Coronary artery (tissue), 2 donors: ENCODE measurements around the gene ACOT13.
"Not testable (repeated sequence)": the region's sequence is repeated elsewhere in the genome, so short reads cannot be mapped to it uniquely, and the experiment has no call there.

ENCODE experiments used
- DNase-seq: peaks from one replicate; pipeline ENCODE4 v3.0.0-alpha.2; 2017; ENCODE audit warnings: low spot score
- H3K27ac ChIP-seq, 2 donors: fragments of 200-600 bp; sonication (generic); one replicate each; pipeline ENCODE4 v1.5.1; 2016 to 2019
- H3K4me3 ChIP-seq: fragments of 200-600 bp; sonication (generic); 2 replicates; pipeline ENCODE4 v1.5.1; 2016; ENCODE audit warnings: mild to moderate bottlenecking, moderate library complexity
- TF ChIP-seq, protein P1 (sequence below): fragments of 200-600 bp; sonication (generic); IDR thresholded peaks from one replicate; pipeline ENCODE4 v1.5.1; 2019; ENCODE audit warnings: antibody characterized with exemption

The ACOT13 gene

DNA sequence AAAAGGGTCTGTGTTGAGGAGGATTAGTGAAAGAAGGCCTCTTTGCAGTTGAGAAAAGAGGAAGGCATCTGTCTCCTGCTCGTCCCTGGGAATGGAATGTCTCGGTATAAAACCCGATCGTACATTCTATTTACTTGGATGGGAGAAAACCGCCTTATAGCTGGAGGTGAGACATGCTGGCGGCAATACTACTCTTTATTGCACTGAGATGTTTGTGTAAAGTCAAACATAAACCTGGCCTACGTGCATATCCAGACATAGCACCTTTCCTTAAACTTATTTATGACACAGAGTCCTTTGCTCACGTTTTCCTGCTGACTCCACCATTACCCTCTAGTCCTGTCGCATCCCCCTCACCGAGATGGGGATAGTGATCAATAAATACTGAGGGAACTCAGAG lies 4.6 kb upstream of the ACOT13 start:
- no peak for DNase-seq
- H3K4me3 ChIP-seq: no peak overlapping the region
- no peak overlapping the region for H3K27ac ChIP-seq
- TF ChIP-seq, protein P1, sequence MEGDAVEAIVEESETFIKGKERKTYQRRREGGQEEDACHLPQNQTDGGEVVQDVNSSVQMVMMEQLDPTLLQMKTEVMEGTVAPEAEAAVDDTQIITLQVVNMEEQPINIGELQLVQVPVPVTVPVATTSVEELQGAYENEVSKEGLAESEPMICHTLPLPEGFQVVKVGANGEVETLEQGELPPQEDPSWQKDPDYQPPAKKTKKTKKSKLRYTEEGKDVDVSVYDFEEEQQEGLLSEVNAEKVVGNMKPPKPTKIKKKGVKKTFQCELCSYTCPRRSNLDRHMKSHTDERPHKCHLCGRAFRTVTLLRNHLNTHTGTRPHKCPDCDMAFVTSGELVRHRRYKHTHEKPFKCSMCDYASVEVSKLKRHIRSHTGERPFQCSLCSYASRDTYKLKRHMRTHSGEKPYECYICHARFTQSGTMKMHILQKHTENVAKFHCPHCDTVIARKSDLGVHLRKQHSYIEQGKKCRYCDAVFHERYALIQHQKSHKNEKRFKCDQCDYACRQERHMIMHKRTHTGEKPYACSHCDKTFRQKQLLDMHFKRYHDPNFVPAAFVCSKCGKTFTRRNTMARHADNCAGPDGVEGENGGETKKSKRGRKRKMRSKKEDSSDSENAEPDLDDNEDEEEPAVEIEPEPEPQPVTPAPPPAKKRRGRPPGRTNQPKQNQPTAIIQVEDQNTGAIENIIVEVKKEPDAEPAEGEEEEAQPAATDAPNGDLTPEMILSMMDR: no peak

DNA sequence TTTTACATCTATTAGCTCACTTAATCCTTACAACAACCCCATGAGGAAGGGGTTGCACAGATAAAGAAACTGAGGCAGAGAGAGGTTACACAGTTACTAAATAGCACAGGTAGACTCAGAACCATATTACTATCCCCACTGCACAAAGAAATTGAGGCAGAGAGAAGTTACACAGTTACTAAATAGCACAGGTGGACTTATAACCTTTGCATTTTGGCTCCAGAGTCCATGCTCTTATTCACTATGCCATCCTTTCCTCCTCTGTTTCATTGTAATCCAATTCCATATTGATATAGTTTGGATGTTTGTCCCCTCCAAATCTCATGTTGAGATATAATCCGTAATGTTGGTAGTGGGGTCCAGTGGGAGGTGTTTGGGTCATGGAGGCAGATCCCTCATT lies 3.7 kb upstream of the ACOT13 start:
- no peak overlapping the region for H3K27ac ChIP-seq
- no peak for DNase-seq
- no peak overlapping the region for H3K4me3 ChIP-seq
- TF ChIP-seq, protein P1: no peak

DNA sequence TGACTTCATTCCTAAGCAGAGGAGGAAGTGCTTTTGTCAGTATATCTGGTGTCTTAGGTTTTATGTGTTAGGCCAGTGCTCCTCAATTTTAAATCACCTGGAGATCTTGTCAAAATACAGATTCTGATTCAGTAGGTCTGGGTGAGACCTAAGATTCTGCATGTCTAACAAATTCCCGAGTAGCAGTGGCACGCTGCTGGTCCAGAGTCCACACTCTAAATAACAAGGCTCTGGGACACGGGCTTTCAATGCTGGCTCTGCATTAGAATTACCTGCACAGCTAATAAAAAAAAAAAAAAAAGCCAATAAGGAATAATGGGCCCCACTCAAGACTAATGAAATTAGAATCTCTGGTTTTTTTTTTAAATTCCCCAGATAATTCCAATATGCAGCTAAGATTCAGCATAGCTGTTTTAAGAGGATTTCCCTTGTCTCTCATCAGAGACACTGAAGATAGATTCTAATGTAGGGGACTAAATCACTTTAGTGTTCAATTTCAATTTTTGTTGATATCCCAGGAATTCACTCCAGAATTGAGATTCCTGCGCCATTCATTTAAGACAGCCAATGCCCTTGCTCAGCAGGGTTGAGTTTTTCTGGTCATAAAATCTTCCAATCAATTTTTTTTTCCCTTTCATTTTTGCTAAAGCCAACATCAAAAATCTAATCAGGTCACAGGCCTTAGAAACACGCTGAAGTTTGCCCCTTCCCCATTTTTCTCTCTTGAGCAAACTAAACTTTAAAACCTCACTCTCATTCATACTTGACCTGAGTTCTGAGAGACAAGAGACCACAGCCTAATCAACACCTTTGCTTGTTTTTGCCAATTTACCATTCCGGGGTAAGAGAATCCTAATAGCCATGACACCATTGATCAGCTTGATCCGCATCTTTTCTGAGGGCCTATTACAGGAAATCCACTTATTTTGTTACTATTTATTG lies 2.6 kb upstream of the ACOT13 start:
- no peak overlapping the region for H3K27ac ChIP-seq

GRCh38 chr6:24666097-24666640 lies 708 bp upstream of the ACOT13 start:
- peak overlapping the region; percentile 88 for H3K4me3 ChIP-seq
- TF ChIP-seq, protein P1: no peak
- DNase-seq: peak; percentile 75
- H3K27ac ChIP-seq: peak overlapping the region; percentile 86 to 95

More for the DNA sequence above, 2.6 kb upstream of the ACOT13 start:
- no peak overlapping the region for H3K4me3 ChIP-seq
- TF ChIP-seq, protein P1: no peak
- DNase-seq: no peak

GRCh38 chr6:24667378-24667803 lies 514 bp downstream of the ACOT13 start:
- Histone ChIP-seq H3K4me3 (peak overlapping the region; percentile 88), H3K27ac (peak overlapping the region; percentile 86 to 95)
- TF ChIP-seq, protein P1: no peak
- DNase-seq: no peak

GRCh38 chr6:24668066-24668996 lies 1.5 kb downstream of the ACOT13 start:
- DNase-seq, H3K27ac ChIP-seq: not testable (repeated sequence)
- H3K4me3 ChIP-seq: peak overlapping the region; percentile 88

- TF ChIP-seq, protein P1: no peak
- DNase-seq: no peak
- no peak overlapping the region for H3K4me3 ChIP-seq
- no peak overlapping the region for H3K27ac ChIP-seq
These were observed 2.1 kb downstream of the ACOT13 start for GRCh38 chr6:24668997-24669361.

DNA sequence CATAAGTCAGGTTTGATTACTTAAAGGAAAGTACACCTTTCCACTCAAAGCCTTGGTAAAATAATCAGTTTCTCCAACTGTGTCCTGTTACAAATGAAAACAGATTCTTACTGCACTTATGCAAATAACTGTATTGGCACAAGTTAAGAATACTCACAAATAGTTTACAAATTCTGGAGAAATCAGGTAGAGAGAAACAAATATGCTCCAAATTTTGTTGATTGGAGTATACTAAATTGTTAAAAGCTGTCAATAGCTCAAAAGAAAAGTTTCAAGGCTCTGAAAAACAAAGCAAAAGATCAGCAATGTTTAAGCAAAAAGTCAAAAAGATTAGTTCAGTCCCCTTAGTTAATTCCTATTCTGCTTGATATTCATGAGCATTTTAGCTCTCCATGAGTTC lies 3.6 kb downstream of the ACOT13 start:
- not testable (repeated sequence) for H3K4me3 ChIP-seq, H3K27ac ChIP-seq, DNase-seq

DNA sequence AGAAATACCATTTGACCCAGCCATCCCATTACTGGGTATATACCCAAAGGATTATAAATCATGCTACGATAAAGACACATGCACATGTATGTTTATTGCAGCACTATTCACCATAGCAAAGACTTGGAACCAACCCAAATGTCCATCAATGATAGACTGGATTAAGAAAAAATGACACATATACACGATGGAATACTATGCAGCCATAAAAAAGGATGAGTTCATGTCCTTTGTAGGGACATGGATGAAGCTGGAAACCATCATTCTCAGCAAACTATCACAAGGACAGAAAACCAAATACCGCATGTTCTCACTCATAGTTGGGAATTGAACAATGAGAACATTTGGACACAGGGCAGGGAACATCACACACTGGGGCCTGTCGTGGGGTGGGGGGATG lies 4.2 kb downstream of the ACOT13 start:
- not testable (repeated sequence) for H3K4me3 ChIP-seq, H3K27ac ChIP-seq, DNase-seq
